ENCODE results near the gene SYPL1. TPM values are rescaled to one million over a fixed set of nuclear protein-coding genes. Genes with fewer than 3 reads are reported as not detected.

SYPL1 gene
- total and polyA plus RNA-seq, 8 donors = 16.4 to 44.7 (median 33.5) TPM

GRCh38 chr7:106111655-106112117, 426 bp downstream of the SYPL1 start:
- H3K27ac ChIP-seq = peak overlapping the region; percentile 93 to 98 (median 96)
- no peak for TF ChIP-seq CTCF (IDR thresholded peaks at IDR 0.05)
- H3K9me3 ChIP-seq = no peaks in the 10 kb centered on the region
- intact Hi-C loops (cut with DNase I) = no loop called here
- DNase-seq (peak in 5 of 6 donors; percentile 66 to 86 (median 80)), FAIRE-seq (no peak), ATAC-seq (peak; percentile 75 to 81 (median 78))
- peak overlapping the region; percentile 52 to 73 (median 61) for H3K4me3 ChIP-seq
- WGBS, 2 donors = 0 to 1% methylated on average over 53 of the region's 53 CpGs
- H3K36me3 ChIP-seq = no peaks in the 10 kb centered on the region
- no peaks in the 10 kb centered on the region for H3K27me3 ChIP-seq
- H3K4me1 ChIP-seq = peaks cover 5 to 19% (median 19%) of the 10 kb centered on the region in 3 donors

- no peak for TF ChIP-seq CTCF (IDR thresholded peaks at IDR 0.05)
- FAIRE-seq (no peak), DNase-seq (no peak), ATAC-seq (no peak)
- Histone ChIP-seq H3K4me1 (peaks cover 5 to 19% (median 19%) of the 10 kb centered on the region in 3 donors), H3K36me3 (no peaks in the 10 kb centered on the region), H3K27me3 (no peaks in the 10 kb centered on the region), H3K4me3 (peak overlapping the region; percentile 52 to 73 (median 61)), H3K27ac (peak overlapping the region; percentile 93 to 98 (median 96)), H3K9me3 (no peaks in the 10 kb centered on the region)
- intact Hi-C loops (cut with DNase I) = no loop called here
- WGBS, 2 donors = 6 to 9% methylated on average over 19 of the region's 19 CpGs
Observed at GRCh38 chr7:106110885-106111654, 1.0 kb downstream of the SYPL1 start.

GRCh38 chr7:106110238-106110560, 1.9 kb downstream of the SYPL1 start:
- Histone ChIP-seq H3K27ac (no peak overlapping the region), H3K4me3 (no peak overlapping the region), H3K9me3 (no peaks in the 10 kb centered on the region), H3K36me3 (no peaks in the 10 kb centered on the region), H3K4me1 (peaks cover 5 to 19% (median 19%) of the 10 kb centered on the region in 3 donors), H3K27me3 (no peaks in the 10 kb centered on the region)
- FAIRE-seq (no peak), ATAC-seq (no peak), DNase-seq (no peak)
- intact Hi-C loops (cut with DNase I) = no loop called here
- no peak for TF ChIP-seq CTCF (IDR thresholded peaks at IDR 0.05)

DNA sequence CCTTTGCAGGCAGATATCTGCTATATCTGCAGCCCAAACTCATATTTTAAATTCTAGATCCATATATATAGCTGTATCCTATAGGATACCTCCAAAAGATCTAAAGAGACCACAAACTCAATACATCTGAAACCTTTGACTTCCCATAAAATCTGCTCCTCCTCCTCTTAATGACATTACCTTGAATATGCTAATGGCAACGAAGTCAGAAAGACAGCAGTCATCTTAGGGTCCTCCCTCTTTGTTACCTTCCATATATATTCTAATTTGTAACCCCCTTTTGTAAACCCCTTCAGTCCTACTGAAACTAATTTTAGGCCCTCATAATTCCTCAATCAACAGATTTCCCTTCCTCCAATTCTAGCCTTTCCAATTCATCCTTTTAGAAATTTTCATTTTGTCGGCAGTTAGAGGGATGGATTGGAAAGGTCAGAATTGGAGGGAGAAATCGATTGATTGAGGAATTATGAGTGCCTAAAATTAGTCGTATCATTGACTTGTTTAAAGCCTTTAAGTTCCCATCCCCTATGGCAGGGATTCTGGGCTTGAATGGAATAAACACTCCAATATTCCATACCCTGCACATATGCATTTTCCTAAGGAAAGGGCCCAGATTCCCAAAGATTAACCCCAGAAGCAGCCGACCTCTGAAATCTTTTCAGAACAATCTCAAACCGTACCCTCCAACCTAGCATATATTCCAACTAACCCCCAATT, 2.4 kb downstream of the SYPL1 start:
- Histone ChIP-seq H3K4me3 (no peak overlapping the region), H3K4me1 (peaks cover 5 to 22% (median 19%) of the 10 kb centered on the region in 3 donors), H3K9me3 (no peaks in the 10 kb centered on the region), H3K27ac (no peak overlapping the region), H3K36me3 (no peaks in the 10 kb centered on the region), H3K27me3 (no peaks in the 10 kb centered on the region)
- intact Hi-C loops (cut with DNase I) = no loop called here
- DNase-seq (no peak), FAIRE-seq (no peak), ATAC-seq (no peak)
- 91 to 93% methylated on average over 6 of the region's 6 CpGs for WGBS, 2 donors
- TF ChIP-seq CTCF (IDR thresholded peaks at IDR 0.05) = no peak

Data from pancreas (tissue), 10 donors.